SK-N-SH (cell line): ENCODE data around the gene NCLN.

ENCODE experiments used
- CTCF ChIP-seq: fragments of 200-600 bp; sonication (generic); IDR thresholded peaks from 2 replicates; pipeline ENCODE4 v1.6.1; 2017; ENCODE audit warnings: antibody characterized with exemption, mild to moderate bottlenecking, moderate library complexity
- EP300 ChIP-seq, 2 experiments: IDR thresholded peaks; 2 replicates each; pipeline versions ENCODE4 v1.4.0 to v1.6.1; 2012; ENCODE audit warnings: borderline replicate concordance in 1 of 2, low read depth in 1 of 2, low read length in 1 of 2
- FOXM1 ChIP-seq: IDR thresholded peaks from 2 replicates; pipeline ENCODE4 v1.4.0; 2012; ENCODE audit warnings: low read depth, mild to moderate bottlenecking
- JUND ChIP-seq: IDR thresholded peaks from 2 replicates; pipeline ENCODE4 v1.4.0; 2012
- MEF2A ChIP-seq: IDR thresholded peaks from 2 replicates; pipeline ENCODE4 v1.4.0; 2012; ENCODE audit warnings: low read depth, borderline replicate concordance
- MXI1 ChIP-seq: IDR thresholded peaks from 2 replicates; pipeline ENCODE4 v1.6.1; 2012; ENCODE audit warnings: mild to moderate bottlenecking, low read depth, low read length, improper control_type of control experiment
- POLR2AphosphoS5 ChIP-seq: IDR thresholded peaks from 2 replicates; pipeline ENCODE4 v1.6.1; 2012; ENCODE audit warnings: low read depth, low read length
- RCOR1 ChIP-seq: fragments of 150-350 bp; IDR thresholded peaks from 2 replicates; pipeline ENCODE4 v1.6.1; 2017; ENCODE audit warnings: antibody characterized with exemption, low read length
- TAF1 ChIP-seq: IDR thresholded peaks from 2 replicates; pipeline ENCODE4 v1.6.1; 2012; ENCODE audit warnings: low read depth, mild to moderate bottlenecking, low read length, moderate library complexity, borderline replicate concordance
- YY1 ChIP-seq: IDR thresholded peaks from 2 replicates; pipeline ENCODE4 v1.4.0; 2012; ENCODE audit warnings: low read depth, mild to moderate bottlenecking
- ZBTB33 ChIP-seq: IDR thresholded peaks from 2 replicates; pipeline ENCODE4 v1.4.0; 2012; ENCODE audit warnings: low read depth, borderline replicate concordance
- TF ChIP-seq, protein P1 (sequence below): IDR thresholded peaks from 2 replicates; pipeline ENCODE4 v1.6.1; 2012; ENCODE audit warnings: mild to moderate bottlenecking, low read depth, low read length, moderate library complexity
- TF ChIP-seq, protein P2 (sequence below): IDR thresholded peaks from 2 replicates; pipeline ENCODE4 v1.4.0; 2012; ENCODE audit warnings: low read depth
- TF ChIP-seq, protein P3 (sequence below): fragments of 150-350 bp; IDR thresholded peaks from 2 replicates; pipeline ENCODE4 v1.6.1; 2017; ENCODE audit warnings: antibody characterized with exemption, low read length, low read depth, borderline replicate concordance

DNA sequence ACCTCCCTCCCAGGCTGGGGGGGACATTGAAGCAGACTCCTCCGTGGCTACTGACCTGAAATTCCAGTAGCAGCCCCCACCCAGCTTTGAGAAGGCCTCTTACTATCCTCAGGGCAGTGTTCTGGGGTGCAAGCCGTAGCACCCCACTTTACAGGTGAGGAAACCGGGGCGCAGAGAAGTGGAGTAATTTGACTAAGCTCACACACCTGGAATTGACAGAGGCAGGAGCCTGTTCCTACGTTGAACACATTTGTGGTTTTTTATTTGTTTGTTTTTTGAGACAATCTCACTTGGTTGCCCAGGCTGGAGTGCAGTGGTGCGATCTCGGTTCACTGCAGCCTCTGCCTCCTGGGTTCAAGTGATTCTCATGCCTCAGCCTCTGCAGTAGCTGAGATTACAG lies 21.8 kb upstream of the NCLN start:
- TF ChIP-seq, protein P1, sequence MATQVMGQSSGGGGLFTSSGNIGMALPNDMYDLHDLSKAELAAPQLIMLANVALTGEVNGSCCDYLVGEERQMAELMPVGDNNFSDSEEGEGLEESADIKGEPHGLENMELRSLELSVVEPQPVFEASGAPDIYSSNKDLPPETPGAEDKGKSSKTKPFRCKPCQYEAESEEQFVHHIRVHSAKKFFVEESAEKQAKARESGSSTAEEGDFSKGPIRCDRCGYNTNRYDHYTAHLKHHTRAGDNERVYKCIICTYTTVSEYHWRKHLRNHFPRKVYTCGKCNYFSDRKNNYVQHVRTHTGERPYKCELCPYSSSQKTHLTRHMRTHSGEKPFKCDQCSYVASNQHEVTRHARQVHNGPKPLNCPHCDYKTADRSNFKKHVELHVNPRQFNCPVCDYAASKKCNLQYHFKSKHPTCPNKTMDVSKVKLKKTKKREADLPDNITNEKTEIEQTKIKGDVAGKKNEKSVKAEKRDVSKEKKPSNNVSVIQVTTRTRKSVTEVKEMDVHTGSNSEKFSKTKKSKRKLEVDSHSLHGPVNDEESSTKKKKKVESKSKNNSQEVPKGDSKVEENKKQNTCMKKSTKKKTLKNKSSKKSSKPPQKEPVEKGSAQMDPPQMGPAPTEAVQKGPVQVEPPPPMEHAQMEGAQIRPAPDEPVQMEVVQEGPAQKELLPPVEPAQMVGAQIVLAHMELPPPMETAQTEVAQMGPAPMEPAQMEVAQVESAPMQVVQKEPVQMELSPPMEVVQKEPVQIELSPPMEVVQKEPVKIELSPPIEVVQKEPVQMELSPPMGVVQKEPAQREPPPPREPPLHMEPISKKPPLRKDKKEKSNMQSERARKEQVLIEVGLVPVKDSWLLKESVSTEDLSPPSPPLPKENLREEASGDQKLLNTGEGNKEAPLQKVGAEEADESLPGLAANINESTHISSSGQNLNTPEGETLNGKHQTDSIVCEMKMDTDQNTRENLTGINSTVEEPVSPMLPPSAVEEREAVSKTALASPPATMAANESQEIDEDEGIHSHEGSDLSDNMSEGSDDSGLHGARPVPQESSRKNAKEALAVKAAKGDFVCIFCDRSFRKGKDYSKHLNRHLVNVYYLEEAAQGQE: no peak
- TF ChIP-seq CTCF (no peak), POLR2AphosphoS5 (no peak), TAF1 (no peak), EP300 (IDR thresholded peaks at IDR 0.05; ENCODE audit: borderline replicate concordance in 1 of 2, low read depth in 1 of 2, low read length in 1 of 2) (no peak), RCOR1 (no peak), MEF2A (no peak), YY1 (no peak), FOXM1 (no peak), MXI1 (no peak), ZBTB33 (no peak), JUND (no peak)
- TF ChIP-seq, protein P2, sequence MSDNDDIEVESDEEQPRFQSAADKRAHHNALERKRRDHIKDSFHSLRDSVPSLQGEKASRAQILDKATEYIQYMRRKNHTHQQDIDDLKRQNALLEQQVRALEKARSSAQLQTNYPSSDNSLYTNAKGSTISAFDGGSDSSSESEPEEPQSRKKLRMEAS: no peak
- TF ChIP-seq, protein P3, sequence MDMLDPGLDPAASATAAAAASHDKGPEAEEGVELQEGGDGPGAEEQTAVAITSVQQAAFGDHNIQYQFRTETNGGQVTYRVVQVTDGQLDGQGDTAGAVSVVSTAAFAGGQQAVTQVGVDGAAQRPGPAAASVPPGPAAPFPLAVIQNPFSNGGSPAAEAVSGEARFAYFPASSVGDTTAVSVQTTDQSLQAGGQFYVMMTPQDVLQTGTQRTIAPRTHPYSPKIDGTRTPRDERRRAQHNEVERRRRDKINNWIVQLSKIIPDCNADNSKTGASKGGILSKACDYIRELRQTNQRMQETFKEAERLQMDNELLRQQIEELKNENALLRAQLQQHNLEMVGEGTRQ: no peak
